Measurements from ENCODE around the gene RSPO1. TPM values are rescaled to one million over a fixed set of nuclear protein-coding genes. Genes with fewer than 3 reads are reported as not detected.

Gene RSPO1
- total RNA-seq, 2 experiments from 2014 or later = not detected

GRCh38 chr1:37574834-37575480 lies 59.7 kb downstream of the RSPO1 start:
- Mint-ChIP-seq H3K36me3 (ENCODE audit: low read depth) (peaks cover 59% of the 10 kb centered on the region), H3K9me3 (no peaks in the 10 kb centered on the region), H3K27me3 (ENCODE audit: low read depth) (no peaks in the 10 kb centered on the region), H3K27ac (peak overlapping the region; percentile 60), H3K4me1 (ENCODE audit: low read depth) (peaks cover 48% of the 10 kb centered on the region), H3K4me3 (no peak overlapping the region)
- DNase-seq = peak; percentile 19
- intact Hi-C loops (cut with micrococcal nuclease) = no loop called here
- CTCF ChIA-PET = interaction anchor here (0.6 kb wide), 1 partner anchor 28 kb away, joined by 4 read pairs; no protein-coding TSS in a partner anchor

DNA sequence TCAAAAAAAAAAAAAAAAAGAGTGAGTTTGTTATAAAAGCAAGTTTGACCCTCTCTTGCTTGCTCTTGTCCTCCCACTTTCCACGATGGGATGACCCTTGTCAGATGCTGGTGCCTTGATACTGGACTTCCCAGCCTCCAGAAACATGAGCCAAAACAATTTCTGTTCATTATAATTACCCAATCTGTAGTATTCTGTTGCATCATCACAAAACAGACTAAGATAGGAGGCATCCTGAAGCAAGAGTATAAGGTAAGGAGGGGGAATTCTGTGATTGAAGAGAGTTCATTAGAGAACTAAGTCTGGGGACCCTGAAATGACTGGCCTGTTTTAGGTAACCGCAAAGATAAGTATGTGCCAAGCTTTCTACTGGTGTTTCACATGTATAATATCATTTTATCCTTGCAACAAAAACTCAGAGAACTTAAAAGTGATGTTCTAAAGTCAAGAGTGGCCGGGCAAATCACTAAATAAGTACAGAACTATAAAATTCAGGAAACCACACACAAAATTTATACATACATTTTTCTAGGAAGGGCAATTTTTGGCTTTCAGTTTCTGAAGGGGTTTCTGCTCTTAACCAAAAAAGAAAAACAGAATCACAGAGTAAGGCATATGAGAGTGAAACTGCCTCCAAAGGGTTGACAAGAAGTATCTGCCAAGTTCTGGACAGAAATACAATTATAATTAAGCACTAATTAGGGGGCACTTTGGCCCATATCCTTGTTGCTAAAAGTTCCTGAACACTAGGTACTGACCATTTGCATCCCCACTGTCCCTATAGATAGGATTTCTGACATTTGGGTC lies 64.0 kb downstream of the RSPO1 start:
- Mint-ChIP-seq H3K27ac (peak overlapping the region; percentile 66), H3K4me3 (no peak overlapping the region), H3K27me3 (ENCODE audit: low read depth) (no peaks in the 10 kb centered on the region), H3K36me3 (ENCODE audit: low read depth) (peaks cover 58% of the 10 kb centered on the region), H3K9me3 (no peaks in the 10 kb centered on the region), H3K4me1 (ENCODE audit: low read depth) (peaks cover 26% of the 10 kb centered on the region)
- CTCF ChIA-PET = no interaction called here
- no peak for DNase-seq
- intact Hi-C loops (cut with micrococcal nuclease) = no loop called here

DNA sequence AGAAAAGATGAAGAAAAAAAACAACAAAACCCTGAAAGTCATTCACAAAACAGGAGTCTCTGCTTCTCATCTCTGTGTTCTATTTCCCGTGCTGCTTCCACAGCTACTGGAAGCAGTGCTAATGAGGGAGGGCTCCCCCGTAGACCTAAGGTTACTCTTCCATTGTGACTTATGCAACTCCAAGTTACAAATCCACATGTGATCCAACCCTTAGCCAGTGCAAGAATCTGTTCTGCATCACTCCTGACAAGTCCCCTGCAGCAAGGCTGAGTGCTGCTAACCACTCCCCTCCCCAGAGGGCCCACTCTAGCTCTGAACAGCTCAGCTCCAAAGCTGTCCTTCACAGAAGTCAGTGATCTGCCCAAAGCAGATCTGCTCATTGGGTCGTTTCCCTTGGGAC lies 67.7 kb downstream of the RSPO1 start:
- no peak overlapping the region for H3K27ac Mint-ChIP-seq
- peaks cover 38% of the 10 kb centered on the region for H3K36me3 Mint-ChIP-seq (ENCODE audit: low read depth)
- no peaks in the 10 kb centered on the region for H3K9me3 Mint-ChIP-seq
- no peaks in the 10 kb centered on the region for H3K27me3 Mint-ChIP-seq (ENCODE audit: low read depth)
- H3K4me1 Mint-ChIP-seq (ENCODE audit: low read depth) = peaks cover 13% of the 10 kb centered on the region
- H3K4me3 Mint-ChIP-seq = no peak overlapping the region
- no peak for DNase-seq
- CTCF ChIA-PET = no interaction called here
- intact Hi-C loops (cut with micrococcal nuclease) = no loop called here

DNA sequence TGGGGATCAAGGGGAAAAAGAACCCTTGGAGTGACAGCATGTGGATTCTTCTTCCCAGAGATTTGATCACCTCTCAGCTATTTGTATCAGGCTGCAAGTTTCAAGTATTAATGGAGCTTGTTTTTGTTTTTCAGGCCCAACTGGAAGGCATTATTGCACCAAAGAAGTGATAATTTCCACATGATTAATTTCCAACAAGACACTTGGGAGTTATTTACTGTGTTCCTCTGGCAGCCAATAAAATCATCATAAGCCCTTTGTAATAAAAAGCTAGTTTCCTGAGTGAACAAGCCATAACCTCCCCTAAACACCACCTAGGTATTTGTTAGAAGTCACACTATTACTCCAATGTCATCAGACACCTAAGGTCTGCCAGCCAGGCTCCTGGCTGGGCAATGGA lies 69.8 kb downstream of the RSPO1 start:
- H3K4me3 Mint-ChIP-seq = no peak overlapping the region
- no peaks in the 10 kb centered on the region for H3K9me3 Mint-ChIP-seq
- no peaks in the 10 kb centered on the region for H3K4me1 Mint-ChIP-seq (ENCODE audit: low read depth)
- no peaks in the 10 kb centered on the region for H3K27me3 Mint-ChIP-seq (ENCODE audit: low read depth)
- CTCF ChIA-PET = interaction anchor here (0.7 kb wide), 1 partner anchor 132 kb away, joined by 3 read pairs; no protein-coding TSS in a partner anchor
- intact Hi-C loops (cut with micrococcal nuclease) = no loop called here
- DNase-seq = no peak
- no peak overlapping the region for H3K27ac Mint-ChIP-seq
- peaks cover 27% of the 10 kb centered on the region for H3K36me3 Mint-ChIP-seq (ENCODE audit: low read depth)

DNA sequence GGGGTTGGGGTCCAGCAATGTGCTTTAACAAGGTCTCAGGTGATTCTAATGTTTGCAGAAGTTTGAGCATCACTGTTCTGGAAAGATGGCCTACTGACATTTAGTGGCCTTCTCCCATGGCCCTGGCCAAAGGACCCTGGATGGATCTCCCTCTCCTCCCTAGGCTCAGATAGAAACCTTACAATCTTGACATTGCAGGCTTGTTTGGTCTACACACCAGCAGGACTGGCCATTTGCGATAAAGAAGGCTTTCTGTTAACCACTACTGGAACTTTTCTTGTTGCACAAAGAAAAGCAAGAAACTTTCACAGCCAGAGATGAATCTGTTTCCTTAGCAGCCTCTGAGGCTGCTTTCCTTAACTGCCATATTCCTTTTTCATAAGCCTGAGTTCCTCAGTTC lies 71.7 kb downstream of the RSPO1 start:
- Mint-ChIP-seq H3K27ac (peak overlapping the region; percentile 28), H3K9me3 (no peaks in the 10 kb centered on the region), H3K27me3 (ENCODE audit: low read depth) (no peaks in the 10 kb centered on the region), H3K36me3 (ENCODE audit: low read depth) (peaks cover 16% of the 10 kb centered on the region), H3K4me1 (ENCODE audit: low read depth) (no peaks in the 10 kb centered on the region), H3K4me3 (no peak overlapping the region)
- DNase-seq = no peak
- CTCF ChIA-PET = interaction anchor here (0.8 to 1.3 kb wide), 2 partner anchors 65 to 119 kb away, joined by 3 to 5 read pairs; no protein-coding TSS in a partner anchor
- intact Hi-C loops (cut with micrococcal nuclease) = no loop called here

Other genes starting within 250 kb of the RSPO1 start
- gene ZC3H12A, start 160.3 kb downstream of the RSPO1 start, total RNA-seq = 10 to 100 TPM; 29.0 to 33.6 TPM
- gene MEAF6, start 120.1 kb downstream of the RSPO1 start, total RNA-seq = 10 to 100 TPM; 57.5 to 62.8 TPM
- gene SNIP1, start 80.6 kb downstream of the RSPO1 start, total RNA-seq = 10 to 100 TPM; 14.3 to 15.3 TPM
- gene DNALI1, start 78.0 kb downstream of the RSPO1 start, total RNA-seq = not detected
- 10 to 100 TPM; 62.2 to 65.3 TPM for gene GNL2, start 39.0 kb downstream of the RSPO1 start, total RNA-seq
- gene CDCA8, start 57.6 kb upstream of the RSPO1 start, total RNA-seq = 10 to 100 TPM; 73.6 to 78.6 TPM
- under 1 TPM in 1 of 2 experiments, not detected in 1; 0.33 TPM for gene EPHA10, start 130.2 kb upstream of the RSPO1 start, total RNA-seq
- under 1 TPM; 0.69 to 0.74 TPM for gene MANEAL, start 159.0 kb upstream of the RSPO1 start, total RNA-seq
- gene C1orf122, start 172.9 kb upstream of the RSPO1 start, total RNA-seq = 10 to 100 TPM; 12.8 to 14.2 TPM
- 10 to 100 TPM; 31.6 to 31.7 TPM for gene YRDC, start 173.3 kb upstream of the RSPO1 start, total RNA-seq
- 10 to 100 TPM; 18.9 to 19.1 TPM for gene MTF1, start 224.7 kb upstream of the RSPO1 start, total RNA-seq